PC-9 (cell line): Measurements from ENCODE around the gene FAM47B. TPM values are rescaled to one million over a fixed set of nuclear protein-coding genes. Genes with fewer than 3 reads are reported as not detected.

Experiments
- BruUV-seq: library from RNA; stranded (reverse); fragments of 400-500 nt; replicated peaks from 2 replicates; lab custom pipeline; 2021; lab: Mats Ljungman, UMichigan
- CTCF ChIA-PET: fragments of 300-600 bp; sonication (Branson Sonifier 250); formaldehyde crosslinking; loops from one replicate; lab custom pipeline; 2022; ENCODE audit warnings: antibody characterized with exemption; lab: Charles Lee
- POLR2A ChIA-PET: fragments of 300-600 bp; sonication (Branson Sonifier 250); formaldehyde crosslinking; loops from one replicate; lab custom pipeline; 2022; ENCODE audit warnings: antibody characterized with exemption; ENCODE audit not compliant: unreplicated experiment; lab: Charles Lee
- DNase-seq, 2 experiments: peaks; one replicate each; pipeline versions ENCODE4 v3.0.0 to v3.0.0-alpha.2; 2015 to 2022; ENCODE audit warnings: mixed read lengths in 1 of 2
- H2AFZ ChIP-seq: fragments of 200-600 bp; sonication (generic); 2 replicates; pipeline ENCODE4 v1.8.1; 2017; ENCODE audit warnings: antibody characterized with exemption
- H3F3A ChIP-seq: fragments of 200-600 bp; sonication (generic); 2 replicates; pipeline ENCODE4 v1.8.1; 2017; ENCODE audit warnings: antibody characterized with exemption, mild to moderate bottlenecking, low read depth; ENCODE audit not compliant: insufficient read depth
- H3K27ac ChIP-seq: fragments of 200-600 bp; sonication (generic); 2 replicates; pipeline ENCODE4 v1.6.1; 2016; ENCODE audit warnings: mixed run types
- H3K27me3 ChIP-seq: fragments of 200-600 bp; sonication (generic); 2 replicates; pipeline ENCODE4 v1.6.1; 2016; ENCODE audit warnings: low read depth, mixed run types; ENCODE audit not compliant: insufficient read depth
- H3K36me3 ChIP-seq: fragments of 200-600 bp; sonication (generic); 2 replicates; pipeline ENCODE4 v1.6.1; 2016; ENCODE audit warnings: low read depth, mixed run types
- H3K4me1 ChIP-seq: fragments of 200-600 bp; sonication (generic); replicated peaks from 2 replicates; pipeline ENCODE4 v1.6.1; 2016; ENCODE audit warnings: mixed run types; ENCODE audit not compliant: insufficient read depth
- H3K4me2 ChIP-seq: fragments of 200-600 bp; sonication (generic); 2 replicates; pipeline ENCODE4 v1.6.1; 2017; ENCODE audit warnings: mixed run types
- H3K4me3 ChIP-seq: fragments of 200-600 bp; sonication (generic); 2 replicates; pipeline ENCODE4 v1.6.1; 2016; ENCODE audit warnings: mixed run types
- H3K79me2 ChIP-seq: fragments of 200-600 bp; sonication (generic); 2 replicates; pipeline ENCODE4 v1.6.1; 2017; ENCODE audit warnings: low read depth, mixed run types
- H3K9me2 ChIP-seq: fragments of 200-600 bp; sonication (generic); 2 replicates; pipeline ENCODE4 v1.8.1; 2017; ENCODE audit warnings: mild to moderate bottlenecking; ENCODE audit not compliant: insufficient read depth
- H3K9me3 ChIP-seq: fragments of 200-600 bp; sonication (generic); 2 replicates; pipeline ENCODE4 v1.8.1; 2016; ENCODE audit warnings: low read depth; ENCODE audit not compliant: insufficient read depth
- H4K20me1 ChIP-seq: fragments of 200-600 bp; sonication (generic); 2 replicates; pipeline ENCODE4 v1.8.1; 2017; ENCODE audit not compliant: insufficient read depth
- EZH2 ChIP-seq: fragments of 200-600 bp; sonication (generic); IDR thresholded peaks from 2 replicates; pipeline ENCODE4 v1.8.0; 2017; ENCODE audit warnings: antibody characterized with exemption, low read depth
- intact Hi-C: fragments of 100-400 bp; cut with micrococcal nuclease; formaldehyde crosslinking; loops from one replicate; pipeline ENCODE4 v1.10.0; 2022; ENCODE audit not compliant: unreplicated experiment
- total RNA-seq: library from RNA; stranded (reverse); gene quantifications from 2 replicates; pipeline ENCODE4 v1.2.3, GENCODE V29; 2021
- TF ChIP-seq, protein P1 (sequence below): fragments of 200-600 bp; sonication (generic); conservative IDR thresholded peaks from 2 replicates; pipeline ENCODE4 v1.6.1; 2017; ENCODE audit warnings: mixed run types, antibody characterized with exemption, mild to moderate bottlenecking, moderate library complexity

FAM47B gene
- total RNA-seq, 1 experiment from 2014 or later = not detected

DNA sequence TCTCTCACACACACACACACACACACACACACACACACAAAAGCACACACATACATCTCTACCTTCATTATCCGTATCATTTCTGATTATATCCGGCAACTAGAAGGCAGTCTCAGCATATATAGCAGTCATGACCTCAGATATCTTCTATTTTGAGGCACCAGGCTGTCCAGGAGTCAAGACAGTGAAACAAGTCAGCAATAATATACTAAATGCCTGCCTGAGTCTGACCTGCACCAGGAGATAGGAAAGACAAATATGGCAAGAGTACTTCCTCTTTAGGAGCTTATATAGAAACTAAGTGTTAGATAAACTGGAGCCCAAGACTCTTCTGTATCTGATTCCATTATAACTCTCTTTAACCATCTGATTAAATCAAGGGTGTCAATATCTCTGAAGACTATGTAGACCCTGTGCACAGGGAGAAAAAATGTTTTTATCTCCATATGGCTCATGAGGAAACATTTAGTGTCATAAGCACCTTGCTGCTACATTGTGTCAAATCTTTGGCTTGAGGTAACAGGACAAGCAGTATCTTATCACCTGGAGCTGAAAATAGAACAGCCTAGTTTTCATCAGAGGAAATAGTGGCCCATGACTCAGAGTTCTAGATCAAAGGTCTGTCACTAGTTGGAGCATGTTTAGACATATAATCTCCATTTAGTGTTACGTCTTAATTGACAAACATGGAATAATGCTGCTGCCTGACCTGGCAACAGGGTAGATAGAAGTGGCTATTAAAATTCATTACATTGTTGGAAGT, 27.0 kb upstream of the FAM47B start:
- ChIA-PET CTCF (no interaction called here), POLR2A (no interaction called here)
- Histone ChIP-seq H3K9me3 (no peaks in the 10 kb centered on the region), H3K4me2 (no peak overlapping the region), H3F3A (no peaks in the 10 kb centered on the region), H3K4me1 (no peaks in the 10 kb centered on the region), H3K27ac (no peak overlapping the region), H3K79me2 (no peaks in the 10 kb centered on the region), H4K20me1 (no peaks in the 10 kb centered on the region), H3K36me3 (no peaks in the 10 kb centered on the region), H2AFZ (no peak overlapping the region), H3K4me3 (no peak overlapping the region), H3K27me3 (no peaks in the 10 kb centered on the region), H3K9me2 (no peaks in the 10 kb centered on the region)
- TF ChIP-seq, protein P1, sequence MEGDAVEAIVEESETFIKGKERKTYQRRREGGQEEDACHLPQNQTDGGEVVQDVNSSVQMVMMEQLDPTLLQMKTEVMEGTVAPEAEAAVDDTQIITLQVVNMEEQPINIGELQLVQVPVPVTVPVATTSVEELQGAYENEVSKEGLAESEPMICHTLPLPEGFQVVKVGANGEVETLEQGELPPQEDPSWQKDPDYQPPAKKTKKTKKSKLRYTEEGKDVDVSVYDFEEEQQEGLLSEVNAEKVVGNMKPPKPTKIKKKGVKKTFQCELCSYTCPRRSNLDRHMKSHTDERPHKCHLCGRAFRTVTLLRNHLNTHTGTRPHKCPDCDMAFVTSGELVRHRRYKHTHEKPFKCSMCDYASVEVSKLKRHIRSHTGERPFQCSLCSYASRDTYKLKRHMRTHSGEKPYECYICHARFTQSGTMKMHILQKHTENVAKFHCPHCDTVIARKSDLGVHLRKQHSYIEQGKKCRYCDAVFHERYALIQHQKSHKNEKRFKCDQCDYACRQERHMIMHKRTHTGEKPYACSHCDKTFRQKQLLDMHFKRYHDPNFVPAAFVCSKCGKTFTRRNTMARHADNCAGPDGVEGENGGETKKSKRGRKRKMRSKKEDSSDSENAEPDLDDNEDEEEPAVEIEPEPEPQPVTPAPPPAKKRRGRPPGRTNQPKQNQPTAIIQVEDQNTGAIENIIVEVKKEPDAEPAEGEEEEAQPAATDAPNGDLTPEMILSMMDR = no peak
- no peak for TF ChIP-seq EZH2
- intact Hi-C loops = no loop called here
- BruUV-seq = no TSS peak
- no peak for DNase-seq

DNA sequence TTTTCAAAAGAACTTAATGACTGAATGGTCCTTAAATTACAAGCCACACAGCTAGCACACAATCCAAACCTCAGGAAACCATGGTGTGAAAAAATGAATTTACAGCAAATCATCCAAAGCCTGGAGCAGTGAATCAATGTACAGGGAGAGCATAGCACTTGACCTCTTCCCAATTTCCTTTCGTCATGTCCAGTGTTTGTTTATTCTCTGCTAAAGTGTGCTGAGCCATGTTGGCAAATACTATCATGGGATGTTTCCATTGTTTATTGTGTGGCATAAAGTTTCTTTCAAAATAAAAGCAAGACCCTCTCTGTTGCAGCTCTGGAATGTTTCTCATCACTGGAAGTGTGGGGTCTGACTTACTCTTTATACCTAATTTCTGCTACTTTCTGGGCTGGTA, 25.4 kb upstream of the FAM47B start:
- no peaks in the 10 kb centered on the region for H3K9me3 ChIP-seq
- no peak overlapping the region for H2AFZ ChIP-seq
- TF ChIP-seq, protein P1 = no peak
- no peak for TF ChIP-seq EZH2
- no peak for DNase-seq
- H3K79me2 ChIP-seq = no peaks in the 10 kb centered on the region
- H4K20me1 ChIP-seq = no peaks in the 10 kb centered on the region
- H3K4me3 ChIP-seq = no peak overlapping the region
- no peaks in the 10 kb centered on the region for H3F3A ChIP-seq
- no TSS peak for BruUV-seq
- intact Hi-C loops = no loop called here
- CTCF ChIA-PET = no interaction called here
- H3K36me3 ChIP-seq = no peaks in the 10 kb centered on the region
- POLR2A ChIA-PET = no interaction called here
- no peak overlapping the region for H3K27ac ChIP-seq
- H3K27me3 ChIP-seq = no peaks in the 10 kb centered on the region
- no peak overlapping the region for H3K4me2 ChIP-seq
- H3K9me2 ChIP-seq = no peaks in the 10 kb centered on the region
- H3K4me1 ChIP-seq = no peaks in the 10 kb centered on the region

GRCh38 chrX:34918091-34918736, 24.4 kb upstream of the FAM47B start:
- Histone ChIP-seq H4K20me1 (no peaks in the 10 kb centered on the region), H3K36me3 (no peaks in the 10 kb centered on the region), H3K9me3 (no peaks in the 10 kb centered on the region), H3F3A (no peaks in the 10 kb centered on the region), H3K79me2 (no peaks in the 10 kb centered on the region), H3K9me2 (no peaks in the 10 kb centered on the region), H2AFZ (no peak overlapping the region), H3K4me1 (no peaks in the 10 kb centered on the region), H3K4me2 (no peak overlapping the region), H3K27ac (no peak overlapping the region), H3K4me3 (no peak overlapping the region), H3K27me3 (no peaks in the 10 kb centered on the region)
- no TSS peak for BruUV-seq
- CTCF ChIA-PET = interaction anchor here (0.6 kb wide), 1 partner anchor 272 kb away, joined by 3 read pairs; no protein-coding TSS in a partner anchor
- intact Hi-C loops = no loop called here
- POLR2A ChIA-PET = no interaction called here
- DNase-seq = no peak
- TF ChIP-seq EZH2 = no peak
- TF ChIP-seq, protein P1 = no peak
